ENCODE measurements around the gene PLXDC2. TPM values are rescaled to one million over a fixed set of nuclear protein-coding genes. Genes with fewer than 3 reads are reported as not detected.

PLXDC2 gene
- total RNA-seq, 1 experiment from 2014 or later = not detected

GRCh38 chr10:19860107-19860506 lies 43.9 kb downstream of the PLXDC2 start:
- Histone ChIP-seq H3F3A (ENCODE audit: low read length, unreplicated experiment) (no peaks in the 10 kb centered on the region), H3K4me2 (ENCODE audit: low read length) (no peak overlapping the region), H3K27ac (ENCODE audit: low read length) (no peak overlapping the region), H2AFZ (ENCODE audit: low read length) (no peak overlapping the region), H3K9ac (ENCODE audit: low read length) (no peak overlapping the region), H4K20me1 (ENCODE audit: low read length) (no peaks in the 10 kb centered on the region), H3K79me2 (ENCODE audit: low read length) (no peaks in the 10 kb centered on the region), H3K4me3 (ENCODE audit: low read length) (no peak overlapping the region), H3K27me3 (ENCODE audit: low read length) (peaks cover 11% of the 10 kb centered on the region), H3K4me1 (ENCODE audit: insufficient read depth, low read length) (no peaks in the 10 kb centered on the region), H3K36me3 (ENCODE audit: low read depth, low read length) (no peaks in the 10 kb centered on the region), H3K9me2 (replicated peaks; ENCODE audit: low read length) (no peaks in the 10 kb centered on the region), H3K9me3 (ENCODE audit: low read length) (no peaks in the 10 kb centered on the region)
- ATAC-seq (no peak), DNase-seq (no peak)
- TF ChIP-seq EZH2phosphoT487 (IDR thresholded peaks at IDR 0.05; ENCODE audit: borderline replicate concordance, low read length) = no peak
- no TSS peak for BruUV-seq (replicated peaks)
- intact Hi-C loops (cut with micrococcal nuclease) = no loop called here
- ChIA-PET POLR2A (ENCODE audit: unreplicated experiment) (no interaction called here), CTCF (no interaction called here)

GRCh38 chr10:19862811-19863515 lies 46.7 kb downstream of the PLXDC2 start:
- H3K27me3 ChIP-seq (ENCODE audit: low read length) = peaks cover 11% of the 10 kb centered on the region
- no peak for TF ChIP-seq CTCF (conservative IDR thresholded peaks at IDR 0.05; ENCODE audit: low read depth, low read length)
- no peak for TF ChIP-seq EZH2 (IDR thresholded peaks at IDR 0.05; ENCODE audit: low read length, unreplicated experiment)
- TF ChIP-seq EZH2phosphoT487 (IDR thresholded peaks at IDR 0.05; ENCODE audit: borderline replicate concordance, low read length) = no peak
- no peak overlapping the region for H2AFZ ChIP-seq (ENCODE audit: low read length)
- H3K79me2 ChIP-seq (ENCODE audit: low read length) = no peaks in the 10 kb centered on the region
- no TSS peak for BruUV-seq (replicated peaks)
- H3F3A ChIP-seq (ENCODE audit: low read length, unreplicated experiment) = no peaks in the 10 kb centered on the region
- H3K4me1 ChIP-seq (ENCODE audit: insufficient read depth, low read length) = no peaks in the 10 kb centered on the region
- no peaks in the 10 kb centered on the region for H3K9me2 ChIP-seq (replicated peaks; ENCODE audit: low read length)
- H4K20me1 ChIP-seq (ENCODE audit: low read length) = no peaks in the 10 kb centered on the region
- no peak overlapping the region for H3K9ac ChIP-seq (ENCODE audit: low read length)
- DNase-seq = no peak
- no peak overlapping the region for H3K4me2 ChIP-seq (ENCODE audit: low read length)
- no peak for ATAC-seq
- no peaks in the 10 kb centered on the region for H3K36me3 ChIP-seq (ENCODE audit: low read depth, low read length)
- CTCF ChIA-PET = no interaction called here
- intact Hi-C loops (cut with micrococcal nuclease) = no loop called here
- H3K9me3 ChIP-seq (ENCODE audit: low read length) = no peaks in the 10 kb centered on the region
- H3K27ac ChIP-seq (ENCODE audit: low read length) = no peak overlapping the region
- no peak overlapping the region for H3K4me3 ChIP-seq (ENCODE audit: low read length)
- POLR2A ChIA-PET (ENCODE audit: unreplicated experiment) = no interaction called here

GRCh38 chr10:19865676-19866075 lies 49.4 kb downstream of the PLXDC2 start:
- TF ChIP-seq CTCF (conservative IDR thresholded peaks at IDR 0.05; ENCODE audit: low read depth, low read length) = no peak
- no peak for TF ChIP-seq EZH2 (IDR thresholded peaks at IDR 0.05; ENCODE audit: low read length, unreplicated experiment)
- intact Hi-C loops (cut with micrococcal nuclease) = no loop called here
- H3K9me2 ChIP-seq (replicated peaks; ENCODE audit: low read length) = no peaks in the 10 kb centered on the region

More at GRCh38 chr10:19865676-19866075, 49.4 kb downstream of the PLXDC2 start:
- H3K79me2 ChIP-seq (ENCODE audit: low read length) = no peaks in the 10 kb centered on the region
- H4K20me1 ChIP-seq (ENCODE audit: low read length) = no peaks in the 10 kb centered on the region
- H3K9ac ChIP-seq (ENCODE audit: low read length) = no peak overlapping the region
- peaks cover 11% of the 10 kb centered on the region for H3K27me3 ChIP-seq (ENCODE audit: low read length)
- H3K27ac ChIP-seq (ENCODE audit: low read length) = no peak overlapping the region
- BruUV-seq (replicated peaks) = no TSS peak
- H3K4me3 ChIP-seq (ENCODE audit: low read length) = no peak overlapping the region
- ChIA-PET CTCF (no interaction called here), POLR2A (ENCODE audit: unreplicated experiment) (no interaction called here)
- no peaks in the 10 kb centered on the region for H3K36me3 ChIP-seq (ENCODE audit: low read depth, low read length)
- no peak for DNase-seq
- no peaks in the 10 kb centered on the region for H3F3A ChIP-seq (ENCODE audit: low read length, unreplicated experiment)
- no peak overlapping the region for H2AFZ ChIP-seq (ENCODE audit: low read length)
- no peaks in the 10 kb centered on the region for H3K9me3 ChIP-seq (ENCODE audit: low read length)
- H3K4me1 ChIP-seq (ENCODE audit: insufficient read depth, low read length) = no peaks in the 10 kb centered on the region
- ATAC-seq = no peak
- H3K4me2 ChIP-seq (ENCODE audit: low read length) = no peak overlapping the region
